Fibroblast of lung (primary cell): Measurements from ENCODE around the gene PRXL2A. TPM values are rescaled to one million over a fixed set of nuclear protein-coding genes. Genes with fewer than 3 reads are reported as not detected.

Experiments used
- DNase-seq, 2 donors: peaks; one replicate each; pipeline versions ENCODE4 v3.0.0 to v3.0.0-alpha.2; 2010; ENCODE audit warnings: low read depth in 2 of 2
- H2AFZ ChIP-seq: 2 replicates; pipeline ENCODE4 v1.5.1; 2012; ENCODE audit warnings: low read length, control low read depth, inconsistent platforms
- H3K27ac ChIP-seq: 2 replicates; pipeline ENCODE4 v1.5.1; 2011; ENCODE audit warnings: low read length, control low read depth; ENCODE audit not compliant: insufficient read depth
- H3K27me3 ChIP-seq: 2 replicates; pipeline ENCODE4 v1.5.1; 2011; ENCODE audit warnings: mild to moderate bottlenecking, low read length; ENCODE audit not compliant: control insufficient read depth, insufficient read depth
- H3K36me3 ChIP-seq: 2 replicates; pipeline ENCODE4 v1.5.1; 2011; ENCODE audit warnings: low read length; ENCODE audit not compliant: control insufficient read depth, insufficient read depth
- H3K4me1 ChIP-seq: 2 replicates; pipeline ENCODE4 v1.5.1; 2011; ENCODE audit warnings: low read length; ENCODE audit not compliant: control insufficient read depth, insufficient read depth; ENCODE audit errors: extremely low read depth
- H3K4me2 ChIP-seq: 2 replicates; pipeline ENCODE4 v1.5.1; 2011; ENCODE audit warnings: low read length, control low read depth; ENCODE audit not compliant: insufficient read depth; ENCODE audit errors: extremely low read depth
- H3K4me3 ChIP-seq, 4 experiments: fragments of 200-600 bp in 1 of 4; sonication (generic) in 1 of 4; replicated peaks in 1 of 4; 2 replicates each; pipeline ENCODE4 v1.5.1; 2011 to 2016; ENCODE audit warnings: low read length in 4 of 4, low read depth in 3 of 4, mild to moderate bottlenecking in 3 of 4, control low read depth in 2 of 4, inconsistent platforms in 1 of 4, mixed read lengths in 1 of 4; ENCODE audit not compliant: insufficient read depth in 1 of 4; ENCODE audit errors: control extremely low read depth in 1 of 4
- H3K79me2 ChIP-seq: 2 replicates; pipeline ENCODE4 v1.5.1; 2012; ENCODE audit warnings: mild to moderate bottlenecking, low read length, inconsistent platforms; ENCODE audit not compliant: control insufficient read depth, insufficient read depth
- H3K9ac ChIP-seq: 2 replicates; pipeline ENCODE4 v1.5.1; 2011; ENCODE audit warnings: mild to moderate bottlenecking, low read length, control low read depth; ENCODE audit not compliant: insufficient read depth
- H3K9me3 ChIP-seq: 2 replicates; pipeline ENCODE4 v1.5.1; 2012; ENCODE audit warnings: low read depth, low read length; ENCODE audit not compliant: control insufficient read depth, insufficient read depth
- H4K20me1 ChIP-seq: 2 replicates; pipeline ENCODE4 v1.5.1; 2011; ENCODE audit warnings: low read length; ENCODE audit not compliant: control insufficient read depth, insufficient read depth; ENCODE audit errors: extremely low read depth
- CTCF ChIP-seq, 2 donors: IDR thresholded peaks in 1 of 2; conservative IDR thresholded peaks in 1 of 2; 1 replicate in 1 of 2; 2 replicates in 1 of 2; pipeline ENCODE4 v1.5.1; 2011 to 2012; ENCODE audit warnings: low read length in 2 of 2, control low read depth in 1 of 2, inconsistent platforms in 1 of 2, low read depth in 1 of 2, mild to moderate bottlenecking in 1 of 2
- EZH2 ChIP-seq: IDR thresholded peaks from 2 replicates; pipeline ENCODE4 v1.5.1; 2012; ENCODE audit warnings: low read length, control low read depth, mild to moderate bottlenecking; ENCODE audit errors: missing control alignments
- polyA plus RNA-seq, 2 donors: library from polyadenylated mRNA; depleted of rRNA in 1 of 2; stranded (reverse) in 1 of 2; unstranded in 1 of 2; fragments of >200 nt; gene quantifications; 2 replicates each; pipeline ENCODE4 v1.2.1, GENCODE V29; 2011 to 2012; ENCODE audit warnings: missing spikeins in 1 of 2
- total RNA-seq: library from RNA; depleted of rRNA; stranded (reverse); fragments of >200 nt; gene quantifications from 2 replicates; pipeline ENCODE4 v1.2.1, GENCODE V29; 2014

PRXL2A gene
- total and polyA plus RNA-seq, 2 donors (not counting 1 experiment from before 2014, with no cell fraction given), result 1.6 to 19.2 TPM

DNA sequence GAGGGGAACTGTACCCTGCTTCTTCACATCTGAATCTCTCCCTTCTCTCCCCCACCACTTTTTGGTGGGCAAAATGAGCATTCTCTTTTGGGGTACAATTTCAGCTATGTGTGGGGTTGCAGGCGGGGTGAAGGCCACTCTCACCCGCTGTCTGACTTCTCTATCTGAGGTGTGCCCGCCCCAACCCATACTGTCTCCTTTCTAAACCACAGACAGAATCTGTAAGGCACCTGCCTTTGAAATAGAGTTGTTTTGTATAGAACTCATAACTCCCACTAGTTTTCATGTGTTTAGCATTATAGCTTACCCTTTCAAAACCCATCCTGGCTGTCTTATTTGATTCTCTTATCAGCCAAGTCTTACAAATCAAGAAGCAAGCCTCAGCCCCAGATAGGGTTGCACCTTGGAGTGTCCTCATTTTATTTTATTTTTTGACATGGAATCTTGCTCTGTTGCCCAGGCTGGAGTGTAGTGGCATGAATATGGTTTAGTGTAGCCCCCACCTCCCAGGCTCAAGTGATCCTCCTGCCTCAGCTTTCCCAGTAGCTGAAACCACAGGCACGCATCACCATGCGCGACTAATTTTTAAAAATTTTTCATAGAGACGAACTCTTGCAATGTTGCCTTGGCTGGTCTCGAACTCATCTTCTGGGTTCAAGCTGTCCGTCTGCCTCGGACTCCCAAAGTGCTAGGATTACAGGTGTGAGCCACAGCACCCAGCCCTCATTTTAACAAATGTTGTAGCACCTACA, 57.7 kb downstream of the PRXL2A start:
- peak in 1 of 2 donors; percentile 30 for DNase-seq
- H3K9me3 ChIP-seq, result no peaks in the 10 kb centered on the region
- H3K9ac ChIP-seq, result no peak overlapping the region
- no peak overlapping the region for H2AFZ ChIP-seq
- H3K27me3 ChIP-seq, result no peaks in the 10 kb centered on the region
- no peaks in the 10 kb centered on the region for H4K20me1 ChIP-seq
- TF ChIP-seq EZH2 (no peak), CTCF (conservative IDR thresholded peaks at IDR 0.05 in 1 of 2, IDR thresholded peaks at IDR 0.05 in 1 of 2; ENCODE audit: low read depth in 1 of 2, low read length in 2 of 2) (no peak)
- peaks cover 28% of the 10 kb centered on the region for H3K4me1 ChIP-seq
- no peak overlapping the region for H3K4me3 ChIP-seq
- peaks cover 1% of the 10 kb centered on the region for H3K36me3 ChIP-seq
- H3K4me2 ChIP-seq, result no peak overlapping the region
- H3K27ac ChIP-seq, result no peak overlapping the region
- peaks cover 56% of the 10 kb centered on the region for H3K79me2 ChIP-seq

GRCh38 chr10:80466724-80467326, 58.5 kb downstream of the PRXL2A start:
- no peaks in the 10 kb centered on the region for H3K9me3 ChIP-seq
- H3K27me3 ChIP-seq, result no peaks in the 10 kb centered on the region
- peaks cover 1% of the 10 kb centered on the region for H3K36me3 ChIP-seq
- H2AFZ ChIP-seq, result no peak overlapping the region
- H4K20me1 ChIP-seq, result no peaks in the 10 kb centered on the region
- H3K9ac ChIP-seq, result no peak overlapping the region
- peaks cover 25% of the 10 kb centered on the region for H3K4me1 ChIP-seq
- H3K4me2 ChIP-seq, result no peak overlapping the region
- H3K4me3 ChIP-seq, result no peak overlapping the region
- DNase-seq, result no peak
- H3K79me2 ChIP-seq, result peaks cover 55% of the 10 kb centered on the region
- H3K27ac ChIP-seq, result no peak overlapping the region
- no peak for TF ChIP-seq CTCF (conservative IDR thresholded peaks at IDR 0.05 in 1 of 2, IDR thresholded peaks at IDR 0.05 in 1 of 2; ENCODE audit: low read depth in 1 of 2, low read length in 2 of 2)
- no peak for TF ChIP-seq EZH2

DNA sequence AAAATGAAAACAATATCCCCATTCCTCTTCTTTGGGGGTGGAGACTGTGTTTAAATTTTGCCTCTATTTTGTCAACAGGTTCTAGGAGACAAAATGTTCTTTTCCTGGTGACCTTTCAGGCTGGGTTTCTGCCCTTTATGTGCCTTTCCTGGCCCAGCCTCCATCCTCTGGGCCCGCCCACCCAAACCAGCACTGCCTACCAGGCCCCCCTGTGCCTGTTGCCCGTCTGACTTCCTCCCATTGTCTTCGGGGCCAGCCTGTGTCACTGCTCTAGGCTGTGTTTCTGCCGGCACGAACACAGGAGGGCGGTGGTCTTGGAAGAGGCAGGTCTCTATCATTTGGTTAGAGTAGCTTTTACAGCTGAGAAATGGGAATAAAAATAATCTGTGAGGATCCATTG, 59.7 kb downstream of the PRXL2A start:
- H3K79me2 ChIP-seq, result peaks cover 52% of the 10 kb centered on the region
- H3K9ac ChIP-seq, result no peak overlapping the region
- H4K20me1 ChIP-seq, result no peaks in the 10 kb centered on the region
- H3K4me1 ChIP-seq, result peaks cover 26% of the 10 kb centered on the region
- TF ChIP-seq EZH2 (no peak), CTCF (conservative IDR thresholded peaks at IDR 0.05 in 1 of 2, IDR thresholded peaks at IDR 0.05 in 1 of 2; ENCODE audit: low read depth in 1 of 2, low read length in 2 of 2) (no peak)
- no peak overlapping the region for H3K27ac ChIP-seq
- no peak overlapping the region for H3K4me3 ChIP-seq
- no peak for DNase-seq
- peaks cover 1% of the 10 kb centered on the region for H3K36me3 ChIP-seq
- H3K4me2 ChIP-seq, result no peak overlapping the region
- no peak overlapping the region for H2AFZ ChIP-seq
- no peaks in the 10 kb centered on the region for H3K27me3 ChIP-seq
- no peaks in the 10 kb centered on the region for H3K9me3 ChIP-seq
